Measurements from ENCODE around the gene FBXO33. TPM values are rescaled to one million over a fixed set of nuclear protein-coding genes. Genes with fewer than 3 reads are reported as not detected.
A peak's percentile ranks its signal among the peaks of the same experiment; 100 is the strongest.

The FBXO33 gene
- polyA plus RNA-seq, 1 donor from 2014 or later: 32.0 TPM

DNA sequence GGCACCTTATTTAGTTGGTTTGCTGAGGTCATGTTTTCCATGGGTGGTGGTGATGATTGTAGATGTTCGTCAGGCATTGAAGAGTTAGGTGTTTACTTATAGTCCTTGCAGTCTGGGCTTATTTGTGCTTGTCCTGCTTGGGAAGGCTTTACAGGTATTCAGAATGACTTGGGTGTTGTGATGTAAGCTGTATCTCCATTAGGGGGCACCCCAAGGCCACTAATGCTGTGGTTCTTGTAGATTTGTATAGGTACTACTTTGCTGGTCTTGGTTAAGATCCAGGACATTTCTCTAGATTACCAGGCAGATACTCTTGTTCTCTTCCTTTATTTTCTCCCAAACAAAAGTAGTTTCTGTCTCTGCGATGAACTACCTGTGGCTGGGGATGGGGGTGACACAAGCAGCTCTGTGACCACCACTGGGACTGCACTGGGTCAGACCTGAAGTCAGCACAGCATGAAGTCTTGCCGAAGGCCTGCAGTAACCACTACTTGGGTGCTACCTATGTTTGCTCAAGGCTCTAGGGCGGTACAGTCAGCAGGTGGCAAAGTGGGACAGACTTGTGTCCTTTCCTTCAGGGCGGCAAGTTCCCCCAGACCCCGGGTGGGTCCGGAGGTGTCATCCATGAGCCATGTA, 35.8 kb upstream of the FBXO33 start:
- Histone ChIP-seq H3K4me2 (ENCODE audit: low read length) (no peak overlapping the region), H3K27me3 (ENCODE audit: insufficient read depth, low read depth, low read length) (no peaks in the 10 kb centered on the region), H3F3A (ENCODE audit: insufficient read depth, low read length, poor library complexity, severe bottlenecking) (no peaks in the 10 kb centered on the region), H3K79me2 (replicated peaks; ENCODE audit: insufficient read depth, low read length) (no peaks in the 10 kb centered on the region), H4K20me1 (ENCODE audit: insufficient read depth) (no peaks in the 10 kb centered on the region), H3K9me2 (ENCODE audit: insufficient read depth, low read length) (no peaks in the 10 kb centered on the region), H3K9me3 (ENCODE audit: low read length) (no peaks in the 10 kb centered on the region), H2AFZ (ENCODE audit: low read depth, low read length) (no peak overlapping the region), H3K27ac (ENCODE audit: low read length) (no peak overlapping the region), H3K9ac (ENCODE audit: low read length) (no peak overlapping the region), H3K36me3 (ENCODE audit: insufficient read depth, low read length) (no peaks in the 10 kb centered on the region), H3K4me3 (ENCODE audit: low read length) (no peak overlapping the region)
- TF ChIP-seq, protein P1, sequence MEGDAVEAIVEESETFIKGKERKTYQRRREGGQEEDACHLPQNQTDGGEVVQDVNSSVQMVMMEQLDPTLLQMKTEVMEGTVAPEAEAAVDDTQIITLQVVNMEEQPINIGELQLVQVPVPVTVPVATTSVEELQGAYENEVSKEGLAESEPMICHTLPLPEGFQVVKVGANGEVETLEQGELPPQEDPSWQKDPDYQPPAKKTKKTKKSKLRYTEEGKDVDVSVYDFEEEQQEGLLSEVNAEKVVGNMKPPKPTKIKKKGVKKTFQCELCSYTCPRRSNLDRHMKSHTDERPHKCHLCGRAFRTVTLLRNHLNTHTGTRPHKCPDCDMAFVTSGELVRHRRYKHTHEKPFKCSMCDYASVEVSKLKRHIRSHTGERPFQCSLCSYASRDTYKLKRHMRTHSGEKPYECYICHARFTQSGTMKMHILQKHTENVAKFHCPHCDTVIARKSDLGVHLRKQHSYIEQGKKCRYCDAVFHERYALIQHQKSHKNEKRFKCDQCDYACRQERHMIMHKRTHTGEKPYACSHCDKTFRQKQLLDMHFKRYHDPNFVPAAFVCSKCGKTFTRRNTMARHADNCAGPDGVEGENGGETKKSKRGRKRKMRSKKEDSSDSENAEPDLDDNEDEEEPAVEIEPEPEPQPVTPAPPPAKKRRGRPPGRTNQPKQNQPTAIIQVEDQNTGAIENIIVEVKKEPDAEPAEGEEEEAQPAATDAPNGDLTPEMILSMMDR (IDR thresholded peaks at IDR 0.05; ENCODE audit: poor library complexity, severe bottlenecking): no peak
- TF ChIP-seq RAD21 (conservative IDR thresholded peaks at IDR 0.05): peak; percentile 38

GRCh38 chr14:39459795-39460478, 27.7 kb upstream of the FBXO33 start:
- H3K4me3 ChIP-seq (ENCODE audit: low read length): no peak overlapping the region
- TF ChIP-seq TAF1 (IDR thresholded peaks at IDR 0.05; ENCODE audit: low read depth): no peak
- no peak for TF ChIP-seq MXI1 (conservative IDR thresholded peaks at IDR 0.05; ENCODE audit: poor library complexity, severe bottlenecking)
- TF ChIP-seq, protein P2, sequence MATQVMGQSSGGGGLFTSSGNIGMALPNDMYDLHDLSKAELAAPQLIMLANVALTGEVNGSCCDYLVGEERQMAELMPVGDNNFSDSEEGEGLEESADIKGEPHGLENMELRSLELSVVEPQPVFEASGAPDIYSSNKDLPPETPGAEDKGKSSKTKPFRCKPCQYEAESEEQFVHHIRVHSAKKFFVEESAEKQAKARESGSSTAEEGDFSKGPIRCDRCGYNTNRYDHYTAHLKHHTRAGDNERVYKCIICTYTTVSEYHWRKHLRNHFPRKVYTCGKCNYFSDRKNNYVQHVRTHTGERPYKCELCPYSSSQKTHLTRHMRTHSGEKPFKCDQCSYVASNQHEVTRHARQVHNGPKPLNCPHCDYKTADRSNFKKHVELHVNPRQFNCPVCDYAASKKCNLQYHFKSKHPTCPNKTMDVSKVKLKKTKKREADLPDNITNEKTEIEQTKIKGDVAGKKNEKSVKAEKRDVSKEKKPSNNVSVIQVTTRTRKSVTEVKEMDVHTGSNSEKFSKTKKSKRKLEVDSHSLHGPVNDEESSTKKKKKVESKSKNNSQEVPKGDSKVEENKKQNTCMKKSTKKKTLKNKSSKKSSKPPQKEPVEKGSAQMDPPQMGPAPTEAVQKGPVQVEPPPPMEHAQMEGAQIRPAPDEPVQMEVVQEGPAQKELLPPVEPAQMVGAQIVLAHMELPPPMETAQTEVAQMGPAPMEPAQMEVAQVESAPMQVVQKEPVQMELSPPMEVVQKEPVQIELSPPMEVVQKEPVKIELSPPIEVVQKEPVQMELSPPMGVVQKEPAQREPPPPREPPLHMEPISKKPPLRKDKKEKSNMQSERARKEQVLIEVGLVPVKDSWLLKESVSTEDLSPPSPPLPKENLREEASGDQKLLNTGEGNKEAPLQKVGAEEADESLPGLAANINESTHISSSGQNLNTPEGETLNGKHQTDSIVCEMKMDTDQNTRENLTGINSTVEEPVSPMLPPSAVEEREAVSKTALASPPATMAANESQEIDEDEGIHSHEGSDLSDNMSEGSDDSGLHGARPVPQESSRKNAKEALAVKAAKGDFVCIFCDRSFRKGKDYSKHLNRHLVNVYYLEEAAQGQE (IDR thresholded peaks at IDR 0.05; ENCODE audit: borderline replicate concordance): no peak
- TF ChIP-seq, protein P1 (IDR thresholded peaks at IDR 0.05; ENCODE audit: poor library complexity, severe bottlenecking): no peak
- no peak for TF ChIP-seq SMC3 (conservative IDR thresholded peaks at IDR 0.05; ENCODE audit: poor library complexity)
- no peak for TF ChIP-seq EP300 (conservative IDR thresholded peaks at IDR 0.05; ENCODE audit: poor library complexity, severe bottlenecking)
- TF ChIP-seq RAD21 (conservative IDR thresholded peaks at IDR 0.05): no peak
- no peak for TF ChIP-seq POLR2AphosphoS5 (IDR thresholded peaks at IDR 0.05)
- TF ChIP-seq EZH2 (IDR thresholded peaks at IDR 0.05; ENCODE audit: borderline replicate concordance, insufficient read depth, low read length, poor library complexity, severe bottlenecking): no peak
- no peak overlapping the region for H3K9ac ChIP-seq (ENCODE audit: low read length)
- H3F3A ChIP-seq (ENCODE audit: insufficient read depth, low read length, poor library complexity, severe bottlenecking): no peaks in the 10 kb centered on the region
- H2AFZ ChIP-seq (ENCODE audit: low read depth, low read length): no peak overlapping the region
- no peak overlapping the region for H3K27ac ChIP-seq (ENCODE audit: low read length)
- H3K27me3 ChIP-seq (ENCODE audit: insufficient read depth, low read depth, low read length): no peaks in the 10 kb centered on the region
- H3K9me2 ChIP-seq (ENCODE audit: insufficient read depth, low read length): no peaks in the 10 kb centered on the region
- no peak overlapping the region for H3K4me2 ChIP-seq (ENCODE audit: low read length)
- no peaks in the 10 kb centered on the region for H3K79me2 ChIP-seq (replicated peaks; ENCODE audit: insufficient read depth, low read length)
- H4K20me1 ChIP-seq (ENCODE audit: insufficient read depth): no peaks in the 10 kb centered on the region
- H3K36me3 ChIP-seq (ENCODE audit: insufficient read depth, low read length): no peaks in the 10 kb centered on the region
- no peaks in the 10 kb centered on the region for H3K9me3 ChIP-seq (ENCODE audit: low read length)
